Measurements from ENCODE around the gene CABP7. TPM values are rescaled to one million over a fixed set of nuclear protein-coding genes. Genes with fewer than 3 reads are reported as not detected.

CABP7 gene
- polyA plus RNA-seq, 1 donor (not counting 4 experiments of a cell fraction or from before 2014, with no cell fraction given), result not detected

DNA sequence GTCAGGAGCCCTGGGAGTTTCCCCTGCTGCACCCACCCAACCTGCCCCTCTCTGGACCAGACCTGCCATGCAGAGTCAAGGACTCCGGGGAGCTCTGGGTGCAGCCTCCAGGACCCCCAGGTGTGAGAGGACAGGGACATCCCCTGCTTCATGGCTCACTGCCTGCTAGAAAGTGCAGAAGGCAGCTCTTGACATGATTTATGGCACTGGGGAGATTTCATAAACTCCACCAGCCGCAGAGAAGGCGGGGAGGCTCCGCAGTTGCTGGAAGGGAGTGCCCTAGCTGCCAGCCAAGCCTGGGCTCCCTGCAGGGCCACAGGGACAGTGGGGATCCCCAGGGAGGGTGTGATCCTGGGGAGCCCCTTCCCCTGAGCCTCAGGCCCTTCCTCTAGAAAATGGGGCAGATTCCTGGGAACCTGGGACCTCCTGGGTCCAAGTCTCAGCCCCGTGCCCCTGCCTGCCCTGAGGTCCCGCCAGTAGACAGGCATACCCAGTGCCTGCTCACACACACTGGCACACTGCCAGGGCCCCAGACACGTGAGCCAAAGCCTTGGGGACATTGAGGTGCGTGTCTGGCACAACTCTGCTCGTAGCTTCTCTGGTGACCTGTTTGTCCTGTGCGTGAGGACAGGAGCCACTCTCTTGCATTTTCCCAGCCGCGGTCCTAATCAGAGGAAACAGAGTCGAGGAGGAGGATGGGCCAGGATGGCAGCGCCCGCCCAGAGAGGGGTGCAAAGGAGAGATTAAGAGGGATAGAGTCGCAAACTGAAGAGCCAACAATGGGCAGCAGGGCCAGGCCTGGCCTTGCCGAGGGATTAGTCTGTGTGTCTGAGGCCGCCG is 13.8 kb downstream of the CABP7 start:
- H3K9me3 ChIP-seq (ENCODE audit: control insufficient read depth, low read depth, low read length), result no peaks in the 10 kb centered on the region
- no peak for DNase-seq (ENCODE audit: low read depth, low spot score)
- no peak overlapping the region for H3K9ac ChIP-seq (ENCODE audit: control insufficient read depth, extremely low read depth, insufficient read depth, low read length)
- H3K4me1 ChIP-seq (ENCODE audit: control insufficient read depth, extremely low read depth, insufficient read depth, low read length), result peaks cover 3% of the 10 kb centered on the region
- dilution Hi-C loops (cut with MboI; ENCODE audit: extremely low pct_ligation_motif_present, low sequenced_read_pairs), result no loop called here
- TF ChIP-seq, protein P1, sequence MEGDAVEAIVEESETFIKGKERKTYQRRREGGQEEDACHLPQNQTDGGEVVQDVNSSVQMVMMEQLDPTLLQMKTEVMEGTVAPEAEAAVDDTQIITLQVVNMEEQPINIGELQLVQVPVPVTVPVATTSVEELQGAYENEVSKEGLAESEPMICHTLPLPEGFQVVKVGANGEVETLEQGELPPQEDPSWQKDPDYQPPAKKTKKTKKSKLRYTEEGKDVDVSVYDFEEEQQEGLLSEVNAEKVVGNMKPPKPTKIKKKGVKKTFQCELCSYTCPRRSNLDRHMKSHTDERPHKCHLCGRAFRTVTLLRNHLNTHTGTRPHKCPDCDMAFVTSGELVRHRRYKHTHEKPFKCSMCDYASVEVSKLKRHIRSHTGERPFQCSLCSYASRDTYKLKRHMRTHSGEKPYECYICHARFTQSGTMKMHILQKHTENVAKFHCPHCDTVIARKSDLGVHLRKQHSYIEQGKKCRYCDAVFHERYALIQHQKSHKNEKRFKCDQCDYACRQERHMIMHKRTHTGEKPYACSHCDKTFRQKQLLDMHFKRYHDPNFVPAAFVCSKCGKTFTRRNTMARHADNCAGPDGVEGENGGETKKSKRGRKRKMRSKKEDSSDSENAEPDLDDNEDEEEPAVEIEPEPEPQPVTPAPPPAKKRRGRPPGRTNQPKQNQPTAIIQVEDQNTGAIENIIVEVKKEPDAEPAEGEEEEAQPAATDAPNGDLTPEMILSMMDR (optimal IDR thresholded peaks at IDR 0.05 in 1 of 3, IDR thresholded peaks at IDR 0.05 in 1 of 3, conservative IDR thresholded peaks at IDR 0.05 in 1 of 3; ENCODE audit: extremely low read depth in 1 of 3, insufficient read depth in 2 of 3, low read length in 3 of 3), result no peak
- TF ChIP-seq EZH2 (IDR thresholded peaks at IDR 0.05; ENCODE audit: low read length), result no peak
- H3K27ac ChIP-seq (ENCODE audit: control insufficient read depth, insufficient read depth, low read length), result no peak overlapping the region
- H3K27me3 ChIP-seq (ENCODE audit: control insufficient read depth, extremely low read depth, insufficient read depth, low read length), result no peaks in the 10 kb centered on the region
- no peak for FAIRE-seq
- peaks cover 0 to 4% of the 10 kb centered on the region in 2 experiments for H3K36me3 ChIP-seq (ENCODE audit: control insufficient read depth in 2 of 2, extremely low read depth in 1 of 2, insufficient read depth in 2 of 2, low read length in 2 of 2)
- no peak overlapping the region for H3K4me3 ChIP-seq (ENCODE audit: control insufficient read depth in 2 of 3, extremely low read depth in 1 of 3, insufficient read depth in 2 of 3, low read depth in 1 of 3, low read length in 3 of 3)
- H4K20me1 ChIP-seq (ENCODE audit: control insufficient read depth, extremely low read depth, insufficient read depth, low read length), result no peaks in the 10 kb centered on the region
- no peaks in the 10 kb centered on the region for H3K9me1 ChIP-seq (ENCODE audit: control insufficient read depth, extremely low read depth, insufficient read depth, low read length)
- H2AFZ ChIP-seq (ENCODE audit: control insufficient read depth, low read length), result no peak overlapping the region
- no peak overlapping the region for H3K4me2 ChIP-seq (ENCODE audit: control insufficient read depth, extremely low read depth, insufficient read depth, low read depth, low read length)
- H3K79me2 ChIP-seq (ENCODE audit: control insufficient read depth, insufficient read depth, low read length), result no peaks in the 10 kb centered on the region

DNA sequence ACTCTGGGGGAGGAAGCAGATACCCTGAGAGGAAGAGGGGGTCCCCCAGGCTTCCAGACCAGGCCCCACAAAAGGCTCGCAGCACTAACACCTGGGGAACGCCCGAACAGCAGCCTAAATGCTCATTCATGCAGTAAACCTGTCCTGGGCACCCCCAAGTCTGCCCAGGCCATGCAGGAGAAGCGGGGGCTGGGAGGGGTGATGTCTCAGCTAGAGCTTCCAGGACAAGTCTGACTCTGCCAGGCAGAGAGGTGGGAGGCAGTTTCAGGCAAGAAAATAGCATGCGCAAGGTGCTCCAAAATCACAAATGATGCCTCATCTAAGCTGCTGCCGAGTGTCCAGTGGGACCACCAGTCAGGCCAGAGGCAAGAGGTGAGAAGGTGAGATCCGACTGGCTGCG is 14.6 kb downstream of the CABP7 start:
- no peaks in the 10 kb centered on the region for H3K9me3 ChIP-seq (ENCODE audit: control insufficient read depth, low read depth, low read length)
- no peaks in the 10 kb centered on the region for H3K79me2 ChIP-seq (ENCODE audit: control insufficient read depth, insufficient read depth, low read length)
- no peak for FAIRE-seq
- no peaks in the 10 kb centered on the region for H3K9me1 ChIP-seq (ENCODE audit: control insufficient read depth, extremely low read depth, insufficient read depth, low read length)
- no peak for DNase-seq (ENCODE audit: low read depth, low spot score)
- peaks cover 0 to 5% of the 10 kb centered on the region in 2 experiments for H3K36me3 ChIP-seq (ENCODE audit: control insufficient read depth in 2 of 2, extremely low read depth in 1 of 2, insufficient read depth in 2 of 2, low read length in 2 of 2)
- dilution Hi-C loops (cut with MboI; ENCODE audit: extremely low pct_ligation_motif_present, low sequenced_read_pairs), result no loop called here
- no peak overlapping the region for H2AFZ ChIP-seq (ENCODE audit: control insufficient read depth, low read length)
- TF ChIP-seq, protein P1 (optimal IDR thresholded peaks at IDR 0.05 in 1 of 3, IDR thresholded peaks at IDR 0.05 in 1 of 3, conservative IDR thresholded peaks at IDR 0.05 in 1 of 3; ENCODE audit: extremely low read depth in 1 of 3, insufficient read depth in 2 of 3, low read length in 3 of 3), result no peak
- no peak for TF ChIP-seq EZH2 (IDR thresholded peaks at IDR 0.05; ENCODE audit: low read length)
- H3K27me3 ChIP-seq (ENCODE audit: control insufficient read depth, extremely low read depth, insufficient read depth, low read length), result no peaks in the 10 kb centered on the region
- no peak overlapping the region for H3K27ac ChIP-seq (ENCODE audit: control insufficient read depth, insufficient read depth, low read length)
- no peak overlapping the region for H3K4me2 ChIP-seq (ENCODE audit: control insufficient read depth, extremely low read depth, insufficient read depth, low read depth, low read length)
- H3K4me3 ChIP-seq (ENCODE audit: control insufficient read depth in 2 of 3, extremely low read depth in 1 of 3, insufficient read depth in 2 of 3, low read depth in 1 of 3, low read length in 3 of 3), result no peak overlapping the region
- H4K20me1 ChIP-seq (ENCODE audit: control insufficient read depth, extremely low read depth, insufficient read depth, low read length), result no peaks in the 10 kb centered on the region
- no peak overlapping the region for H3K9ac ChIP-seq (ENCODE audit: control insufficient read depth, extremely low read depth, insufficient read depth, low read length)
- peaks cover 3% of the 10 kb centered on the region for H3K4me1 ChIP-seq (ENCODE audit: control insufficient read depth, extremely low read depth, insufficient read depth, low read length)
